HG03439 (cell line): ENCODE measurements around the gene RNF138.
"Not testable (repeated sequence)": the region's sequence is repeated elsewhere in the genome, so short reads cannot be mapped to it uniquely, and the experiment has no call there.

ENCODE experiments used
- ATAC-seq: cut with Tn5 transposase; IDR thresholded peaks from one replicate; pipeline ENCODE4 v1.9.1; 2021; ENCODE audit warnings: mild to moderate bottlenecking, moderate library complexity; ENCODE audit not compliant: unreplicated experiment

Gene RNF138

GRCh38 chr18:32167980-32168730 is 76.5 kb downstream of the RNF138 start:
- no peak for ATAC-seq

GRCh38 chr18:32173654-32174053 is 82.0 kb downstream of the RNF138 start:
- no peak for ATAC-seq

GRCh38 chr18:32174719-32175118 is 83.0 kb downstream of the RNF138 start:
- ATAC-seq, result no peak

GRCh38 chr18:32175265-32175664 is 83.6 kb downstream of the RNF138 start:
- ATAC-seq, result no peak

- not testable (repeated sequence) for ATAC-seq
Observed at GRCh38 chr18:32176745-32177144, 85.1 kb downstream of the RNF138 start.

GRCh38 chr18:32177530-32177929 is 85.9 kb downstream of the RNF138 start:
- no peak for ATAC-seq
